A549 (cell line): Measurements from ENCODE around the gene SREBF1.

Experiments
- JUNB ChIP-seq: fragments of >200 bp; sonication (Bioruptor Twin); formaldehyde crosslinking; IDR thresholded peaks from 2 replicates; pipeline ENCODE4 v1.6.1; 2016
- NFE2L2 ChIP-seq: fragments of 150-350 bp; conservative IDR thresholded peaks from 2 replicates; pipeline ENCODE4 v1.6.1; 2014; ENCODE audit warnings: low read length
- POLR2A ChIP-seq: IDR thresholded peaks from 2 replicates; pipeline ENCODE4 v1.6.1; 2012; ENCODE audit warnings: mild to moderate bottlenecking, low read length
- TF ChIP-seq, protein P1 (sequence below): fragments of >200 bp; sonication (Bioruptor Twin); formaldehyde crosslinking; IDR thresholded peaks from 3 replicates; pipeline ENCODE4 v1.5.1; 2016
- TF ChIP-seq, protein P2 (sequence below): fragments of 150-350 bp; IDR thresholded peaks from 2 replicates; pipeline ENCODE4 v1.6.1; 2014; ENCODE audit warnings: low read depth, mild to moderate bottlenecking, low read length

DNA sequence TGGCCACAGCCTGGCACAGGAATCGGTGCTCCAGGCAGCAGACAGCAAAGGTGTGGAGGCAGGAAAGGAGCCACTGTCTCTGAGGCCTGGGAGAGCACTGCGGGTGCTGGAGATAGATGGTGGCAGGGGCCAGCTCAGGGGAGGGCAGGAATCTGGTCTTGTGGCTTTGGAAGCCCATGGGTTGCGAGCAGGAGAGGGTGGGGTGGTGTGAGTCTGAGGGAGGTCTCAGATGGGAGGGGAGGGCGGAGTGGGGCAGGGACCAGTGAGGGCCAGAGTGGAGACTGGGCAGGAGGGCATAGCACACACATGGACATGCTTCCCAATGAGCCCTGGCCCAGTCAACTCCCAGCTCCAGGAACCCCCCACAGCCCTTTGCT, 70.1 kb downstream of the SREBF1 start:
- TF ChIP-seq NFE2L2 (no peak), JUNB (no peak), POLR2A (no peak)
- TF ChIP-seq, protein P1, sequence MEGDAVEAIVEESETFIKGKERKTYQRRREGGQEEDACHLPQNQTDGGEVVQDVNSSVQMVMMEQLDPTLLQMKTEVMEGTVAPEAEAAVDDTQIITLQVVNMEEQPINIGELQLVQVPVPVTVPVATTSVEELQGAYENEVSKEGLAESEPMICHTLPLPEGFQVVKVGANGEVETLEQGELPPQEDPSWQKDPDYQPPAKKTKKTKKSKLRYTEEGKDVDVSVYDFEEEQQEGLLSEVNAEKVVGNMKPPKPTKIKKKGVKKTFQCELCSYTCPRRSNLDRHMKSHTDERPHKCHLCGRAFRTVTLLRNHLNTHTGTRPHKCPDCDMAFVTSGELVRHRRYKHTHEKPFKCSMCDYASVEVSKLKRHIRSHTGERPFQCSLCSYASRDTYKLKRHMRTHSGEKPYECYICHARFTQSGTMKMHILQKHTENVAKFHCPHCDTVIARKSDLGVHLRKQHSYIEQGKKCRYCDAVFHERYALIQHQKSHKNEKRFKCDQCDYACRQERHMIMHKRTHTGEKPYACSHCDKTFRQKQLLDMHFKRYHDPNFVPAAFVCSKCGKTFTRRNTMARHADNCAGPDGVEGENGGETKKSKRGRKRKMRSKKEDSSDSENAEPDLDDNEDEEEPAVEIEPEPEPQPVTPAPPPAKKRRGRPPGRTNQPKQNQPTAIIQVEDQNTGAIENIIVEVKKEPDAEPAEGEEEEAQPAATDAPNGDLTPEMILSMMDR = no peak
- TF ChIP-seq, protein P2, sequence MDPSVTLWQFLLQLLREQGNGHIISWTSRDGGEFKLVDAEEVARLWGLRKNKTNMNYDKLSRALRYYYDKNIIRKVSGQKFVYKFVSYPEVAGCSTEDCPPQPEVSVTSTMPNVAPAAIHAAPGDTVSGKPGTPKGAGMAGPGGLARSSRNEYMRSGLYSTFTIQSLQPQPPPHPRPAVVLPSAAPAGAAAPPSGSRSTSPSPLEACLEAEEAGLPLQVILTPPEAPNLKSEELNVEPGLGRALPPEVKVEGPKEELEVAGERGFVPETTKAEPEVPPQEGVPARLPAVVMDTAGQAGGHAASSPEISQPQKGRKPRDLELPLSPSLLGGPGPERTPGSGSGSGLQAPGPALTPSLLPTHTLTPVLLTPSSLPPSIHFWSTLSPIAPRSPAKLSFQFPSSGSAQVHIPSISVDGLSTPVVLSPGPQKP = no peak
